Amniotic epithelial cell (primary cell): ENCODE results near the gene IL17C.
A peak's percentile ranks its signal among the peaks of the same experiment; 100 is the strongest.

Experiments
- DNase-seq: peaks from one replicate; pipeline ENCODE4 v3.0.0-alpha.2; 2010; ENCODE audit warnings: low read depth

IL17C gene

GRCh38 chr16:88610080-88610479 is 28.3 kb upstream of the IL17C start:
- no peak for DNase-seq

- DNase-seq, result no peak
Observed at GRCh38 chr16:88610909-88611812, 27.2 kb upstream of the IL17C start.

DNA sequence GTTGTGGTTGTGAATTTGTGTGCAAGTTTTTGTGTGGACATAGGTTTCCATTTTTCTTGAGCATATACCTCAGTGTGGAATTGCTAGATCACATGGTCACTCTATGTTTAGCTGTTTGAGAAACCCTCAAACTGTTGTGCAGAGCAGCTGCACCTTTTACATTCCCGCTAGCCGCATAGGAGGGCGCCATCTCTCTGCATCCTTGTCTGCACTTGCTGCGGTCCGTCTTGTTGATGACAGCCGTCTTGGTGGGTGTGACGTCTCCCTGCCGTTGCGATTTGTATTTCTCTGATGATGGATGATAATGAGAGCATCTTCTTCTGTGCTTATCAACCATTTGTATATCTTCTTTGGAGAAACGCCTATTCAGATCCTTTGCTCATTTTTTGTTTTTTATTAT is 25.1 kb upstream of the IL17C start:
- DNase-seq, result no peak

GRCh38 chr16:88613911-88614817 is 24.2 kb upstream of the IL17C start:
- DNase-seq, result peak; percentile 39

GRCh38 chr16:88614818-88615580 is 23.4 kb upstream of the IL17C start:
- DNase-seq, result no peak

GRCh38 chr16:88616320-88616719 is 22.1 kb upstream of the IL17C start:
- DNase-seq, result no peak

- DNase-seq, result no peak
Observed at GRCh38 chr16:88616736-88617135, 21.6 kb upstream of the IL17C start.

DNA sequence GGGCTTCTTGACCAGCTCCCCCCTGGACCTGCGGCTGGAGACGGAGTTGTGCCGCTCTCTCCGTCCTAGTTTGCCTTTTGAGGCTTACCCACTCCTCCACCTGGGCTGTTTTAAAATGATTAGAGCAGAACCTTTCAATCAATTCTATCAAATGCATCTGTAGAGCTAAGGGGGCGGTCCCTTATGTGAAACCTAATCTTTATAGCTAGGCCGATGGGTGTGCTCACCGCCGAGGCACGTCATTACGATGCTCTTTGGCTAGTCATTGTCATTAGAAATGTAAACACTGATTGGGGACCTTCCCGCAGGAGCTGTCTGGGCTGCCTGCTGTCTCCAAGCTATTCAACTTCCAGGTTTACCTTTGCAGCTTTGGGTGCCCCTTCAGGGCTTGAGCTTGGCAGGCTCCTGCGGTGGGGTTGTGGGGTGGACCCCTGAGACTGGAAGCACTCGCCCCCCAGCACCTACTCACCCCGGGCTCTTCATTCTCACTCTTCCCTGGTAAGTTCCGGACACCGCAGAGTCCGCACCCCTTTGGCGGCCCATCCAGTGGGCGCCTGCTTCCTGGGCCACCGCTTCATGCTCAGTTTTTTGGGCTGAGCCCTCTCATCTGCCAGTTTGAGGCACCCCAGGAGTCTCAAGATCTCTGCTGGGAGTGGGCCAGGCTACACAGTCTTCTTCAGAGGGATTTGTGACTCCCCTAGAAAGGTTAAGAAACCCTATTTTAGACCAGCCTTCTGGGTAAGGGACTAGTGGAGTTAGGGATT is 20.9 kb upstream of the IL17C start:
- no peak for DNase-seq

DNA sequence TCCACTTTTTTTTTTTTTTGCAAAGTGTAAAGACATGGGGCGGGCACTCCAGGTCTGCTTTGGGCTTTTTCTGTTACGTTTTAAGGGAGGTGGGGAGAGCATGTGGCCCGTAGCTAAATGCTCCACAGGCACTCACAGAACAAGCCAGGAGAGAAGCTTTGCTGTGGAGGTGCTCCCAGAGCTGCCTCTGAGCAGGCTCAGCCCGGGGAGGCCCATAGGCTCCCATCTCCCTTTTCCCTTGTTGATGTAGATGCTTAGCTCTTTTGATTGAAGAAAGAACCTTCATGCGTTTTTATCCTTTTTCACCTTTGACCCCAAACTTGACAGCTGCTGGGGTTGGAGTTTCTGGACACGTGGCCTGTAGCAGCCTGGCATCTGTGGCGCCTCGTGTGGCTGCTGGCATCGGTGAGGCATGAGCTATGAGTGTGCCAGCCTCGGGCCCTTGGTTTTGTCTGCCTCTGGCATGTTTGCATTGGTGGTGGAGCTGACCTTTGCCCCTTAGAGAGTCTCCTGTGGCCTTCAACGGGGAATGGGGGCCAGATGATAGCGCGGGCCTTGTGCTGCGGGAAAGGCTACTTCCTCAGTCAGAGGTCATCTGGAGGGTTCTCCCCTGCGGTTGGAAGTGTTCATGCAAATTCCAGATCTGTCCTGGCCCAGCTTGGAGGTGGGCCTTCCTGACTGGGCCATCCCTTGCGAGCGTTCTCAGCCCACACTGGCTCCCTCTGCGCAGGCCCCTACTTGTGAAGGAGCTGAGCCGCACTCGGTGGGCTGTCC is 20.0 kb upstream of the IL17C start:
- peak; percentile 19 for DNase-seq

GRCh38 chr16:88618956-88619667 is 19.3 kb upstream of the IL17C start:
- DNase-seq, result no peak

DNA sequence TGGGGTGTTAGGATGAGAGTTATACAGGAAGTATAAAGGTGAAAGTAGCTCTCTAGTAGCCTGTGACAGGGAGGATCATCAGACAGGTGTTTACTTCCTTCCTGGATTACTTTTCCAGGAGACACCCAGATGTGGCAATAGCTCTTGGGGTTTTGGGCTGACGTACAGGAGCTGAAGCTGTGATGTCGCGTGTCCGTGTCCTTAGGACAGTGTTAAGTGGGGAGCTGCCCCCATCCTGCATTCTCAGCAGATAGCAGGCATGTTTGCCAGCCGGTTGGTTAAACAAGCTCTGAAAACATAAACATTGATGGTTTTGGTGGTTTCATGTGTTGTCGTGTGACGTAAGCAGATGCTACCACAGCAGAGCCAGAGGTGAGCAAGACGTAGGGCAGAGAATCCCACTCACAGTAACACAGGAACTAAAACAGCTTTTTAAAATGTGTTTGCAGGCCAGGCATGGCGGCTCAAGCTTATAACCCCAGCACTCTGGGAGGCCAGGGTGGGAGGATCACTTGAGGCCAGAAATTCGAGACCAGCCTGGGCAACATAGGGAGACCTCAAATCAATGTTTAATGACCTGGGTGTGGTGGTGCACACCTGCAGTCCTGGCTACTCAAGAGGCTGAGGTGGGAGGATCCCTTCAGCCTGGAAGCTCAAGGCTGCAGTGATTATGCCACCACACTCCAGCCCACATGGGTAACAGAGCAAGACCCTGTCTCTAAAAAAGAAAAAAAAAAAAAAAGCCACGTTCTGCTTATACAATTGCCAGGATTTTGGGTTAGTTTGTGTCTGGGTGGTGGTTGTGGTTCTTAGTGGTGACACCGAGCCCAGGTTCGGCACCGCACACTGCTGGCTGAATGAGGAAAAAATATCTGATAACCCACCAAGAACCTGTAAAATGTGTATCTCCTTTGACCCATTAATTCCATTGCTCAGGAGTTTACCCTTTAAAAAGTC is 18.2 kb upstream of the IL17C start:
- peak; percentile 92 for DNase-seq

GRCh38 chr16:88622125-88622524 is 16.2 kb upstream of the IL17C start:
- DNase-seq, result no peak

- no peak for DNase-seq
Observed at GRCh38 chr16:88622866-88623265, 15.5 kb upstream of the IL17C start.

DNA sequence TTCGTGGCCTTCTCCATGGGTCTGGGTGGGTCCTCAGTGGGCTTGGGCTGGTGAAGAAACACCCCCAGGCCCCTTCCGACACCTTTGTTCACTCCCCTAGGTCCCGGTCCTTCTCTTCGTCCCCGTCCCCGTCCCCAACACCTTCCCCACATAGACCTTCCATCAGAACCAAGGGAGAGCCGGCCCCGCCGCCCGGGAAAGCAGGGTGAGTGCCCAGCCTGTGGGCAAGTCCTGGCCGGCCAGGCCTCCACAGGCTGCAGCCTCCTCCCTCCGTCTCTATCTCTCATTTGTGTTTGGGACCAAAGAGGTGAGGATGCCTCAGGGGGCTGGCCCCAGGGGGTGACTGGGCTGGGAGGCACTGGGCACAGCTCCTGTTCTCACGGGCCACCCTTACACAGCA is 14.5 kb upstream of the IL17C start:
- DNase-seq, result no peak

DNA sequence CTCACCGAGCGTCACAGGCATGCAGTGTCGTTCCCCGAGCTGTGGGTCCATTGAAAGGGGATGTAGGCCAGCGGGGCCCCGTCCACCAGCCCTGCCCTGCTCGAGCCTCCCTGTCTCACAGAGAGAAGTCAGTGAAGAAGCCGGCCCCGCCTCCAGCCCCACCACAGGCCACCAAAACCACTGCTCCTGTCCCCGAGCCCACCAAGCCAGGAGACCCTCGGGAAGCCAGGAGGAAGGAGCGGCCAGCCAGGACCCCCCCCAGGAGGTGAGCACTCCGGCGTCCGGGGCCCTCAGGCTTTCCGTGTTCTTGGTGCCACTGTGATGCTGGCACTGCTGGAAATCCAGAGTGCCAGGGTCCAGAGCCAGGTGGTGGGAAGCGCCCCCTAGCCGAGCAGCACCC is 13.9 kb upstream of the IL17C start:
- no peak for DNase-seq

DNA sequence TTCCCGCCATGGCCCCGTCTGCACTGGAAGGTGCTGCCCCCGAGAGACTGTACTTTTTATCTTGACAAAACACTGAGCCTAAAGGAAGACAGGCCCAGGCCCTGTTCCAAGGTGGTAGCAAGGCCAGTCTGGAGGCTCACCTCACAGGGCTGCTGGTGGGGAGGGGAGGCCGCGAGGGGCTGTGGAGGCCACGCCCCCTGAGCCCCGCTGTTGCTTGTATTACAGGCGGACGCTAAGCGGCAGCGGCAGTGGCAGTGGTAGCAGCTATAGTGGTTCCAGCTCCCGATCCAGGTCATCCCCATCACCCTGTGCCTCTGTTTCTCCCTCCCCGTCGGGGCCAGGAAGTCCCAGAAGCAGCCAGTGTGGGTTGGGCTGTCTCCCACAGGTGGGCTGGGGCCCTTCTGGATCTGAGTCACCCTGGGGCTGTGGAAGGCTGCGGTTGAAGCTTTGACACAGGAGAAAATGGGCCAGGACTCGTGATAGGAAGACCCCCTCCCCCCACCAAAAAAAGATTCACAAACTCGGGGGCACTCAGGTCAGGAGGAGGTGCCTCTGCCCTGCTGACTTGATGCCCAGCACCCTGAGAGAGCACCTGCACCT is 13.3 kb upstream of the IL17C start:
- no peak for DNase-seq

GRCh38 chr16:88626646-88627045 is 11.7 kb upstream of the IL17C start:
- DNase-seq, result no peak
